Measurements from ENCODE around the gene FAM234B.
"Not testable (repeated sequence)": the region's sequence is repeated elsewhere in the genome, so short reads cannot be mapped to it uniquely, and the experiment has no call there.

FAM234B gene

GRCh38 chr12:13074396-13075117 lies 30.4 kb downstream of the FAM234B start:
- no peak for DNase-seq (ENCODE audit: low spot score)
- TF ChIP-seq, protein P1, sequence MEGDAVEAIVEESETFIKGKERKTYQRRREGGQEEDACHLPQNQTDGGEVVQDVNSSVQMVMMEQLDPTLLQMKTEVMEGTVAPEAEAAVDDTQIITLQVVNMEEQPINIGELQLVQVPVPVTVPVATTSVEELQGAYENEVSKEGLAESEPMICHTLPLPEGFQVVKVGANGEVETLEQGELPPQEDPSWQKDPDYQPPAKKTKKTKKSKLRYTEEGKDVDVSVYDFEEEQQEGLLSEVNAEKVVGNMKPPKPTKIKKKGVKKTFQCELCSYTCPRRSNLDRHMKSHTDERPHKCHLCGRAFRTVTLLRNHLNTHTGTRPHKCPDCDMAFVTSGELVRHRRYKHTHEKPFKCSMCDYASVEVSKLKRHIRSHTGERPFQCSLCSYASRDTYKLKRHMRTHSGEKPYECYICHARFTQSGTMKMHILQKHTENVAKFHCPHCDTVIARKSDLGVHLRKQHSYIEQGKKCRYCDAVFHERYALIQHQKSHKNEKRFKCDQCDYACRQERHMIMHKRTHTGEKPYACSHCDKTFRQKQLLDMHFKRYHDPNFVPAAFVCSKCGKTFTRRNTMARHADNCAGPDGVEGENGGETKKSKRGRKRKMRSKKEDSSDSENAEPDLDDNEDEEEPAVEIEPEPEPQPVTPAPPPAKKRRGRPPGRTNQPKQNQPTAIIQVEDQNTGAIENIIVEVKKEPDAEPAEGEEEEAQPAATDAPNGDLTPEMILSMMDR (IDR thresholded peaks at IDR 0.05; ENCODE audit: extremely low read depth, insufficient read depth, missing control alignments) = no peak
- in situ Hi-C loops (cut with MboI; ENCODE audit: low pct_unique_long_range_greater_than_20kb, low sequenced_read_pairs, unreplicated experiment) = no loop called here

DNA sequence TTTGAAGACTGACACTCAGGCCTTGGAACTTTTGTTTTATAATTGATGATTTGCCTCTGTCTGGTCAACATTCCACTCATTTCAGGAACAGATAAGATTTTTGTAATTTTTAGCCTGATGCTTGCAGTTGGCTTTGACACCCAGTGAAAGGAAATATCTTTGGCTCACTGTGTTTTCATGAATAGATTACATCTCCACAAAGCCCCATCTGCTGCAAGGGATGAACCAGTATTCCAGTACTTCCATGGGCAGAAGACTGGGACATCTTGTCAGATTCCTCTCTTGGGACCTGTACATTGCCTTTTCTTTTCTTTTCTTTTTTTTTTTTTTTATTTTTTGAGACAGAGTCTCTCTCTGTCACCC lies 30.9 kb downstream of the FAM234B start:
- TF ChIP-seq, protein P1 (IDR thresholded peaks at IDR 0.05; ENCODE audit: extremely low read depth, insufficient read depth, missing control alignments) = no peak
- in situ Hi-C loops (cut with MboI; ENCODE audit: low pct_unique_long_range_greater_than_20kb, low sequenced_read_pairs, unreplicated experiment) = no loop called here
- no peak for DNase-seq (ENCODE audit: low spot score)

DNA sequence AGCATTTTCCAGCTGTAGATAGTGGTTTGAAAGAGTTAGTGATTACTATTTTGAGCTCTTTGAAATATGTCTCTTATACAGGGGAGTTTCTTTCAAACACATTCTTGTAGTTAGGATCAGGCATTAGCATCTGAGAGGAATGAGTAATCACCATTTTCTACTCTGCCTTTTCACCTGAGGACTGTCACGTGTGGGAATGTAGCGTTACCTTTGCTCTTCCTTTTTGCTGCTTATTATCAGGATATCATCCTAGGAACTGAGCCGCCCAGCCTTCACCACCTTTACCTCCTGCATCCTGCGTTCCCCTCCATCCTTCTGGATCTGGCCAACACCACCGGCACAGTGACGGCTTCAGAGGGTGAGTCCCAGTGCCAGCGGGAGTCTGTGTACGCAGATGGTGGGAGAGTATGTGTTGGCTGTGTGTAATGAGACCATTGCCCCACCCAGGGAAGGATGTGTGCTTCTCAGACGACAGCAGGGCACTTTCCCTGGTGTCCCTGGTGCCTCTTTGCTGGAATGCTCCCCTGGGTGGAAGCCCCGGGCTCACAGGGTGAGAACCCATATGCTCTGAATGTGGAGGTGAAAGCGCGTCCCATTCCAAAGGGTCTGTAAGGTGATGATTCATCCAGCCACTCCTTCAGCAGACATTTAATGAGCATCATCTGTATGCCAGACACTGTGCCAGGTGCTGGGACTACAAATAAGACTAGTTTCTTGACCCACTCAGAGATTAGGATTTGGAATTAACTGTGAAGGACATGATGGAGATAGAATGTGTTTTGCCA lies 31.8 kb downstream of the FAM234B start:
- TF ChIP-seq, protein P1 (IDR thresholded peaks at IDR 0.05; ENCODE audit: extremely low read depth, insufficient read depth, missing control alignments) = no peak
- in situ Hi-C loops (cut with MboI; ENCODE audit: low pct_unique_long_range_greater_than_20kb, low sequenced_read_pairs, unreplicated experiment) = no loop called here
- no peak for DNase-seq (ENCODE audit: low spot score)

GRCh38 chr12:13079440-13079906 lies 35.3 kb downstream of the FAM234B start:
- in situ Hi-C loops (cut with MboI; ENCODE audit: low pct_unique_long_range_greater_than_20kb, low sequenced_read_pairs, unreplicated experiment) = no loop called here
- no peak for DNase-seq (ENCODE audit: low spot score)
- TF ChIP-seq, protein P1 (IDR thresholded peaks at IDR 0.05; ENCODE audit: extremely low read depth, insufficient read depth, missing control alignments) = no peak

GRCh38 chr12:13080266-13080665 lies 36.1 kb downstream of the FAM234B start:
- TF ChIP-seq, protein P1 (IDR thresholded peaks at IDR 0.05; ENCODE audit: extremely low read depth, insufficient read depth, missing control alignments) = no peak
- in situ Hi-C loops (cut with MboI; ENCODE audit: low pct_unique_long_range_greater_than_20kb, low sequenced_read_pairs, unreplicated experiment) = no loop called here
- no peak for DNase-seq (ENCODE audit: low spot score)

DNA sequence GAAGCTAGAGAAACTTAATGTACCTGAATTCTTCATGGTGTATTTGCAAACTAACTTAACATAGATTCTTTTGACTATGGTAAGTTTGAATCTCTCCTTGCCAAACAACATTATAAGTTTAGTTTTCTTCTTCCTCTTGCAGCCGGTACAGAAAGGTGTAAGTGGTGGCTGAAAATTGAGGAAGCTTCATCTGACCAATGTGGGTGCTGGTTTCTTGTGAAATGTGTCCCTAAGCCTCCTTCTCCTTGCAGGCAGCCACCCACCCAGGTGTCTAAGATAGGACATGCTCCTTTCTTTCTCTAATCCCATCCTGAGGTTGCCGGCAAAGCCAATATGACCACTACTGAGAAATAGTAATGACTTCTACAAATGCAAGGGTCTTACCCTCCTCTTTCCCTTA lies 38.7 kb downstream of the FAM234B start:
- DNase-seq (ENCODE audit: low spot score) = no peak
- TF ChIP-seq, protein P1 (IDR thresholded peaks at IDR 0.05; ENCODE audit: extremely low read depth, insufficient read depth, missing control alignments) = no peak
- in situ Hi-C loops (cut with MboI; ENCODE audit: low pct_unique_long_range_greater_than_20kb, low sequenced_read_pairs, unreplicated experiment) = no loop called here

- in situ Hi-C loops (cut with MboI; ENCODE audit: low pct_unique_long_range_greater_than_20kb, low sequenced_read_pairs, unreplicated experiment); DNase-seq (ENCODE audit: low spot score): not testable (repeated sequence)
These were observed 39.5 kb downstream of the FAM234B start for GRCh38 chr12:13083638-13084037.

Measured in GM13977 (cell line).